PFSK-1 (cell line): ENCODE measurements around the gene MYH9.

ENCODE experiments used
- FOXP2 ChIP-seq: optimal IDR thresholded peaks from 2 replicates; pipeline ENCODE3; 2011; ENCODE audit warnings: borderline replicate concordance, control low read depth, inconsistent platforms; ENCODE audit not compliant: insufficient read depth; ENCODE audit errors: extremely low read length, extremely low read depth
- POLR2AphosphoS5 ChIP-seq: IDR thresholded peaks from 2 replicates; pipeline ENCODE4 v1.6.1; 2012; ENCODE audit warnings: low read depth, mild to moderate bottlenecking, control low read depth, low read length, moderate library complexity
- SIN3A ChIP-seq: IDR thresholded peaks from 2 replicates; pipeline ENCODE4 v1.6.1; 2012; ENCODE audit warnings: mild to moderate bottlenecking, low read length, moderate library complexity, borderline replicate concordance; ENCODE audit not compliant: insufficient read depth
- TAF1 ChIP-seq: IDR thresholded peaks from 2 replicates; pipeline ENCODE4 v1.6.1; 2012; ENCODE audit warnings: low read length, control low read depth, borderline replicate concordance; ENCODE audit not compliant: insufficient read depth
- TF ChIP-seq, protein P1 (sequence below), 2 experiments: IDR thresholded peaks; 2 replicates each; pipeline versions ENCODE4 v1.6.1 to v1.8.0; 2011 to 2012; ENCODE audit warnings: low read depth in 2 of 2, low read length in 2 of 2, control low read depth in 1 of 2, inconsistent platforms in 1 of 2, mild to moderate bottlenecking in 1 of 2, moderate library complexity in 1 of 2; ENCODE audit not compliant: insufficient read depth in 1 of 2

DNA sequence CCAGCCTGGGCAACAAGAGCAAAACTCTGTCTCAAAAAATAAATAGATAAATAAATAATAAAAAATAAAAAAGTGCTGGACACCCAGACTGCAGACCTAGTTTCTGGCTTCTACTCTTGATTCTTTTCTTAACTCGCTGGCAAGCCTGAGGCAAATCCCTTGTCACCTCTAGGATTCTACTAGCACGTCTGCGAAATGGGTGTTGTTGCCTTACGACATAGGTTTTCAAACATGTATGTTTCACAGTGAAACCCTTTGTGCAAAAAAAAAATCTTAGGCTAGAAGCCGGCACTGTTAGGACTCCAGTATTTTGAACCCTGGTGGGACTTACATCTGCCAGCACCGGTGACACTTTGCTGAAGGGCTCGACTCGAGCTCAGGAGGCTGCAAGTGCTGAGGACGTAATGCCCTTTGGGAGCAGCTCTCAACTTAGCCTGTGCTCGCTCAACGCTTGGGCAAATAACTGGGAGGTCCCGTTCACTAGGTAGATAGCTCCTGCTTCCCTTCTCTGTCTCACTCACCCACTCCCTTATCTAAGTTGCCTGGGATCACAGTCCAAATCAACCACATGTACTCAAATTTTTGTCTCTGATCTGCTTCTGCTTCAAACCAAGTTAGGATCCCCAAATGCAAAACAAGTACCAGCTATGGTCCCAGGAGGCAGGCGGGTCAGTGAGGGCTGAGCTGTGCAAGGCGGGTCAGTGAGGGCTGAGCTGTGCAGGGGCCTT lies 34.7 kb upstream of the MYH9 start:
- TF ChIP-seq, protein P1, sequence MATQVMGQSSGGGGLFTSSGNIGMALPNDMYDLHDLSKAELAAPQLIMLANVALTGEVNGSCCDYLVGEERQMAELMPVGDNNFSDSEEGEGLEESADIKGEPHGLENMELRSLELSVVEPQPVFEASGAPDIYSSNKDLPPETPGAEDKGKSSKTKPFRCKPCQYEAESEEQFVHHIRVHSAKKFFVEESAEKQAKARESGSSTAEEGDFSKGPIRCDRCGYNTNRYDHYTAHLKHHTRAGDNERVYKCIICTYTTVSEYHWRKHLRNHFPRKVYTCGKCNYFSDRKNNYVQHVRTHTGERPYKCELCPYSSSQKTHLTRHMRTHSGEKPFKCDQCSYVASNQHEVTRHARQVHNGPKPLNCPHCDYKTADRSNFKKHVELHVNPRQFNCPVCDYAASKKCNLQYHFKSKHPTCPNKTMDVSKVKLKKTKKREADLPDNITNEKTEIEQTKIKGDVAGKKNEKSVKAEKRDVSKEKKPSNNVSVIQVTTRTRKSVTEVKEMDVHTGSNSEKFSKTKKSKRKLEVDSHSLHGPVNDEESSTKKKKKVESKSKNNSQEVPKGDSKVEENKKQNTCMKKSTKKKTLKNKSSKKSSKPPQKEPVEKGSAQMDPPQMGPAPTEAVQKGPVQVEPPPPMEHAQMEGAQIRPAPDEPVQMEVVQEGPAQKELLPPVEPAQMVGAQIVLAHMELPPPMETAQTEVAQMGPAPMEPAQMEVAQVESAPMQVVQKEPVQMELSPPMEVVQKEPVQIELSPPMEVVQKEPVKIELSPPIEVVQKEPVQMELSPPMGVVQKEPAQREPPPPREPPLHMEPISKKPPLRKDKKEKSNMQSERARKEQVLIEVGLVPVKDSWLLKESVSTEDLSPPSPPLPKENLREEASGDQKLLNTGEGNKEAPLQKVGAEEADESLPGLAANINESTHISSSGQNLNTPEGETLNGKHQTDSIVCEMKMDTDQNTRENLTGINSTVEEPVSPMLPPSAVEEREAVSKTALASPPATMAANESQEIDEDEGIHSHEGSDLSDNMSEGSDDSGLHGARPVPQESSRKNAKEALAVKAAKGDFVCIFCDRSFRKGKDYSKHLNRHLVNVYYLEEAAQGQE (IDR thresholded peaks at IDR 0.05; ENCODE audit: insufficient read depth in 1 of 2, low read depth in 2 of 2, low read length in 2 of 2), result no peak
- TF ChIP-seq POLR2AphosphoS5 (no peak), TAF1 (no peak), SIN3A (no peak), FOXP2 (no peak)
